Right atrium auricular region (tissue), 2 donors: ENCODE data around the gene ARIH2. TPM values are rescaled to one million over a fixed set of nuclear protein-coding genes. Genes with fewer than 3 reads are reported as not detected.

ENCODE experiments used
- DNase-seq: peaks from one replicate; pipeline ENCODE4 v3.0.0-alpha.2; 2019; ENCODE audit warnings: low spot score
- H3K27ac ChIP-seq, 2 donors: fragments of 200-600 bp; sonication (generic); 1 replicate in 1 of 2; 2 replicates in 1 of 2; pipeline ENCODE4 v1.5.1; 2016 to 2019
- H3K27me3 ChIP-seq, 2 donors: fragments of 200-600 bp; sonication (generic); one replicate each; pipeline versions ENCODE4 v1.5.1 to v1.6.0; 2017 to 2019
- H3K36me3 ChIP-seq: fragments of 200-600 bp; sonication (generic); one replicate; pipeline ENCODE4 v1.5.1; 2016
- H3K4me1 ChIP-seq, 2 donors: fragments of 200-600 bp; sonication (generic); one replicate each; pipeline versions ENCODE4 v1.5.1 to v1.6.0; 2017 to 2019
- H3K4me3 ChIP-seq, 2 donors: fragments of 200-600 bp; sonication (generic); 1 replicate in 1 of 2; 2 replicates in 1 of 2; pipeline ENCODE4 v1.5.1; 2017 to 2019; ENCODE audit warnings: mild to moderate bottlenecking in 1 of 2, moderate library complexity in 1 of 2
- H3K9me3 ChIP-seq, 2 donors: fragments of 200-600 bp; sonication (generic); one replicate each; pipeline ENCODE4 v1.5.1; 2019
- total RNA-seq, 2 donors: library from RNA; depleted of rRNA; stranded (reverse); fragments of >200 nt; gene quantifications; one replicate each; pipeline ENCODE4 v1.1.0, GENCODE V29; 2016
- TF ChIP-seq, protein P1 (sequence below), 2 donors: fragments of 200-600 bp; sonication (generic); IDR thresholded peaks; one replicate each; pipeline ENCODE4 v1.5.1; 2019; ENCODE audit warnings: antibody characterized with exemption in 2 of 2

Gene ARIH2
- total RNA-seq, 2 donors from 2014 or later = 135 to 140 TPM

DNA sequence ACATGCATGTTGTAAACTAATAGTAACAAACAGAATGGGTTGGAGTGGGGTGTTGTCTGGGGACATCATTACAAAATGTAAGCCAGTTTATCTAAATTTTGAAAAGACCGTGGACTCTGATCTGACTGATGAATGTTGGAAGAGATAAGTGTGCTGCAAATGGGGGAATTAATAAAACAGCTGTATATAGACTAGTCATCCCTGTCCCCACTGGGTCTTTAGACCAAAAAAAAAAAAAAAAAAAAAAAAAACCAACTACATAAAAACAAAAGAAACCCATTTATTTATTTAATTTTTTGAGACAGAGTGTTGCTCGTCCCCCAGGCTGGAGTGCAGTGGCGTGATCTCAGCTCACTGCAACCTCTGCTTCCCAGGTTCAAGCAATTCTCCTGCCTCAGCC, 20.0 kb downstream of the ARIH2 start:
- no peaks in the 10 kb centered on the region for H3K9me3 ChIP-seq
- no peak overlapping the region for H3K27ac ChIP-seq
- H3K4me1 ChIP-seq = peaks cover 0 to 12% of the 10 kb centered on the region in 2 donors
- no peak overlapping the region for H3K4me3 ChIP-seq
- no peak for DNase-seq
- no peaks in the 10 kb centered on the region for H3K36me3 ChIP-seq
- TF ChIP-seq, protein P1, sequence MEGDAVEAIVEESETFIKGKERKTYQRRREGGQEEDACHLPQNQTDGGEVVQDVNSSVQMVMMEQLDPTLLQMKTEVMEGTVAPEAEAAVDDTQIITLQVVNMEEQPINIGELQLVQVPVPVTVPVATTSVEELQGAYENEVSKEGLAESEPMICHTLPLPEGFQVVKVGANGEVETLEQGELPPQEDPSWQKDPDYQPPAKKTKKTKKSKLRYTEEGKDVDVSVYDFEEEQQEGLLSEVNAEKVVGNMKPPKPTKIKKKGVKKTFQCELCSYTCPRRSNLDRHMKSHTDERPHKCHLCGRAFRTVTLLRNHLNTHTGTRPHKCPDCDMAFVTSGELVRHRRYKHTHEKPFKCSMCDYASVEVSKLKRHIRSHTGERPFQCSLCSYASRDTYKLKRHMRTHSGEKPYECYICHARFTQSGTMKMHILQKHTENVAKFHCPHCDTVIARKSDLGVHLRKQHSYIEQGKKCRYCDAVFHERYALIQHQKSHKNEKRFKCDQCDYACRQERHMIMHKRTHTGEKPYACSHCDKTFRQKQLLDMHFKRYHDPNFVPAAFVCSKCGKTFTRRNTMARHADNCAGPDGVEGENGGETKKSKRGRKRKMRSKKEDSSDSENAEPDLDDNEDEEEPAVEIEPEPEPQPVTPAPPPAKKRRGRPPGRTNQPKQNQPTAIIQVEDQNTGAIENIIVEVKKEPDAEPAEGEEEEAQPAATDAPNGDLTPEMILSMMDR (IDR thresholded peaks at IDR 0.05) = no peak
- H3K27me3 ChIP-seq = no peaks in the 10 kb centered on the region

- Histone ChIP-seq H3K4me3 (no peak overlapping the region), H3K27me3 (no peaks in the 10 kb centered on the region), H3K36me3 (no peaks in the 10 kb centered on the region), H3K9me3 (no peaks in the 10 kb centered on the region), H3K27ac (peak overlapping the region in 1 of 2 donors; percentile 27), H3K4me1 (peaks cover 0 to 23% of the 10 kb centered on the region in 2 donors)
- no peak for DNase-seq
- TF ChIP-seq, protein P1 (IDR thresholded peaks at IDR 0.05) = no peak
Observed at GRCh38 chr3:48945432-48945831, 26.8 kb downstream of the ARIH2 start.

GRCh38 chr3:48945891-48946549, 27.4 kb downstream of the ARIH2 start:
- Histone ChIP-seq H3K4me1 (peaks cover 0 to 23% of the 10 kb centered on the region in 2 donors), H3K4me3 (no peak overlapping the region), H3K27me3 (no peaks in the 10 kb centered on the region), H3K9me3 (no peaks in the 10 kb centered on the region), H3K36me3 (no peaks in the 10 kb centered on the region), H3K27ac (peak overlapping the region in 1 of 2 donors; percentile 27)
- no peak for DNase-seq
- TF ChIP-seq, protein P1 (IDR thresholded peaks at IDR 0.05) = no peak

DNA sequence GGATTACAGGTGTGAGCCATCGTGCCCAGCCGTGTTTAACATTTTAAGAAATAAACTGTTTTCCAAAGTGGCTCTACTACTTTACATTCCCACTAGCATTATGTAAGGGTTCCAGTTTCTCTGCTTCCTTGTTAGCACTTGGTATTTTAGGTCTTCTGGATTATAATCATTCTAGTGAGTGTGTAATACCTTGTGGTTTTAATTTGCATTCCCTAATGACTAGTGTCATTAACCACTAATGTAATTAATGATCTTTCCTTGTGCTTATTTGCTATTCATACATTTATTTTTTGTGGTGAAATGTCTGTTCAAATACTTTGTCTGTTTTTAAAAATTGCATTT, 30.7 kb downstream of the ARIH2 start:
- H3K4me3 ChIP-seq = peak overlapping the region in 1 of 2 donors; percentile 23
- peaks cover 12% of the 10 kb centered on the region for H3K36me3 ChIP-seq
- H3K27me3 ChIP-seq = no peaks in the 10 kb centered on the region
- TF ChIP-seq, protein P1 (IDR thresholded peaks at IDR 0.05) = no peak
- no peak for DNase-seq
- H3K4me1 ChIP-seq = peaks cover 0 to 23% of the 10 kb centered on the region in 2 donors
- no peaks in the 10 kb centered on the region for H3K9me3 ChIP-seq
- H3K27ac ChIP-seq = peak overlapping the region; percentile 73 to 75

DNA sequence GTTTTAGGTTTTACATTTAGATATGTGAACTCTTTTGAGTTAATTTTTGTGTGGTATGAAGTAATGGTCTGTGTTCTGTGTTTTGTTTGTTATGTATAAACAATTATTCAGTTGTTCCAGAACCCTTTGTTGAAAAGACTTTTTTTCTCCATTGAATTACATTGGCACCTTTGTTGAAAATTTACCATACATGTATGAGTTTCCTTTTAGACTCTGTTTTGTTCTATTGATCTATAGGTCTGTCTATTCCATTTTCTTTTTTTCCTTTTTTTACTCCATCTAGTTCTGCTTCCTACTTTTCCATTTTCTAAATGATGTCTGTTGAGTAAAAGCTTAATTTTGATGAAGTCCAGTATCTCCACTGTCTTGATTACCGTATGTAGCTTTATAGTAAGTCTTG, 31.4 kb downstream of the ARIH2 start:
- Histone ChIP-seq H3K27me3 (no peaks in the 10 kb centered on the region), H3K4me3 (no peak overlapping the region), H3K36me3 (peaks cover 12% of the 10 kb centered on the region), H3K4me1 (peaks cover 0 to 17% of the 10 kb centered on the region in 2 donors), H3K27ac (peak overlapping the region; percentile 73 to 75), H3K9me3 (no peaks in the 10 kb centered on the region)
- no peak for DNase-seq
- TF ChIP-seq, protein P1 (IDR thresholded peaks at IDR 0.05) = no peak

DNA sequence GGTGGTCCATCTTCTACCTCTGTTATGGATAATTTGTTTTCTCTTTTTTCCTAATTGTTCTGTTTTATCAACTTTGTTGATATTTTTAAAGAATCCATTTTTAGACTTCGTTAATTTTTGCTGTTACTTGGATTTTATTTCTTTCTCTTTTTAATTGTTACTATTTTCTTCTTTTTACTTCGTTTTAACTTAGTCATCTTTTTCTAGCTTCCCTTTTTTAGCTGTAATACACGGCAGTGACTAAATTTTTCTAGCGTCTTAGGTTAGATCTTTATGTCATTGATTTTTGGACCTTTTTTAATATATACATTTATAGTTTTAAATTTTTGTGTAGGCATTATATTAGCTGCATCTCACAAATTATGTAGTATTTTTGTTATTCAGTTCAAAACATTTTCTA, 33.1 kb downstream of the ARIH2 start:
- Histone ChIP-seq H3K4me1 (peaks cover 0 to under 1% of the 10 kb centered on the region in 2 donors), H3K27me3 (no peaks in the 10 kb centered on the region), H3K36me3 (peaks cover 13% of the 10 kb centered on the region), H3K27ac (no peak overlapping the region), H3K4me3 (no peak overlapping the region), H3K9me3 (no peaks in the 10 kb centered on the region)
- TF ChIP-seq, protein P1 (IDR thresholded peaks at IDR 0.05) = no peak
- no peak for DNase-seq
